ENCODE measurements around the gene SLX4. TPM values are rescaled to one million over a fixed set of nuclear protein-coding genes. Genes with fewer than 3 reads are reported as not detected.

Gene SLX4
- total RNA-seq, 1 donor from 2014 or later: 13.0 TPM

DNA sequence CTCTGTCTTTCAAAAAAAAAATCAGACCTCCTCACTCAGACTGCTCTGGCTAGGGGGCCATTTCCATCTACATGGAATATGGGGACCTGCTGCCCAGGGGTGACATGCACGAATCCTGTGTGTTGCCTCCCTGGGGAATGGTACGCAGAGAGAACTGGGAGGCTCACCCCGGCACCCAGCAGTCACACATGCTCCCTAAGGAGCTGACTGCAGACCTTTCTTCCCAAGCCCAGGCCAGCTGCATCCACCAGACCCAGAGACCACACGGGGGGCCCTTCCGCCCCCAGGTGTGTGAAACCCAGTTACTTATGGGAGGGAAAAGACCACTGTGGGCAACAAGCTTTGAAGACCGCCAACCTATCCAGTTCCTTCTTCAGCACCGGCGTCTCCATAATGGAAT lies 27.0 kb downstream of the SLX4 start:
- no peak for ATAC-seq (ENCODE audit: low read depth)
- intact Hi-C loops (cut with micrococcal nuclease): no loop called here
- H3K36me3 Mint-ChIP-seq (ENCODE audit: low read depth): peaks cover 19% of the 10 kb centered on the region
- TF ChIP-seq, protein P1, sequence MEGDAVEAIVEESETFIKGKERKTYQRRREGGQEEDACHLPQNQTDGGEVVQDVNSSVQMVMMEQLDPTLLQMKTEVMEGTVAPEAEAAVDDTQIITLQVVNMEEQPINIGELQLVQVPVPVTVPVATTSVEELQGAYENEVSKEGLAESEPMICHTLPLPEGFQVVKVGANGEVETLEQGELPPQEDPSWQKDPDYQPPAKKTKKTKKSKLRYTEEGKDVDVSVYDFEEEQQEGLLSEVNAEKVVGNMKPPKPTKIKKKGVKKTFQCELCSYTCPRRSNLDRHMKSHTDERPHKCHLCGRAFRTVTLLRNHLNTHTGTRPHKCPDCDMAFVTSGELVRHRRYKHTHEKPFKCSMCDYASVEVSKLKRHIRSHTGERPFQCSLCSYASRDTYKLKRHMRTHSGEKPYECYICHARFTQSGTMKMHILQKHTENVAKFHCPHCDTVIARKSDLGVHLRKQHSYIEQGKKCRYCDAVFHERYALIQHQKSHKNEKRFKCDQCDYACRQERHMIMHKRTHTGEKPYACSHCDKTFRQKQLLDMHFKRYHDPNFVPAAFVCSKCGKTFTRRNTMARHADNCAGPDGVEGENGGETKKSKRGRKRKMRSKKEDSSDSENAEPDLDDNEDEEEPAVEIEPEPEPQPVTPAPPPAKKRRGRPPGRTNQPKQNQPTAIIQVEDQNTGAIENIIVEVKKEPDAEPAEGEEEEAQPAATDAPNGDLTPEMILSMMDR (IDR thresholded peaks at IDR 0.05): no peak
- no peak overlapping the region for H3K27ac Mint-ChIP-seq
- no peaks in the 10 kb centered on the region for H3K9me3 Mint-ChIP-seq
- H3K4me3 Mint-ChIP-seq: no peak overlapping the region
- ChIA-PET CTCF (no interaction called here), POLR2A (no interaction called here)
- H3K27me3 Mint-ChIP-seq: no peaks in the 10 kb centered on the region
- peaks cover 37% of the 10 kb centered on the region for H3K4me1 Mint-ChIP-seq
- DNase-seq: no peak

DNA sequence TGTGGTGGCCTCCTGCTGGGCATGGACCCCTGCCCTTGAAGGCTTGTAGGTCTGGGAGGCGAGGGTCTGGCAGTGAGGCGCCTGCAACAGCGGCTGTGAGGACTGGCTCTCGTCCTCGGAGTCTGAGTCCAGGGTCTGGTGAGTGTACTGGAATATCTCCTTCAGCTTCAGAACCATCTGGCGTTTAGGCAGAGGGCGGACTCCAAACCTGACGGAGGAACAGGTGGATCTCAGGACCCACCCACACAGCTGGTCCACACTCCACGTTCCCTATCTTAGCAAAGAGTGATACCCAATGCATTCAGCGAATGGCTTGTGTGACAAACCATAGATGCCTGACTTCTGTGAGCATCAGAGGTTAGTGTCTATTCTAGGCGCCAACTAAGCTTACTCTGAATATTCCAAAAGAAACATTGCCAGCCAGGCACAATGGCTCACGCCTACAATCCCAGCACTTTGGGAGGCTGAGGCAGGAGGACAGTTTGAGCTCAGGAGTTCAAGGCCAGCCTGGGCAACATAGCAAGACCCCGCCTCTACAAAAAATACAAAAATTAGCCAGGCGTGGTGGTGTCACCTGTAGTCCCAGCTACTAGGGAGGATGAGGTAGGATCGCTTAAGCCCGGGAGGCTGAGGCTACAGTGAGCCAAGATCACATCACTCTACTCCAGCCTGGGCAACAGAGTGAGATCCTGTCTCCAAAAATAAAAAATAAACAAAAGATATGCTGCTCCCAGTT lies 27.9 kb downstream of the SLX4 start:
- POLR2A ChIA-PET: interaction anchor here (0.6 kb wide), 1 partner anchor 558 kb away, joined by 10 read pairs; no protein-coding TSS in a partner anchor
- no peaks in the 10 kb centered on the region for H3K27me3 Mint-ChIP-seq
- TF ChIP-seq, protein P1 (IDR thresholded peaks at IDR 0.05): no peak
- H3K27ac Mint-ChIP-seq: no peak overlapping the region
- CTCF ChIA-PET: no interaction called here
- no peak overlapping the region for H3K4me3 Mint-ChIP-seq
- DNase-seq (no peak), ATAC-seq (ENCODE audit: low read depth) (no peak)
- H3K36me3 Mint-ChIP-seq (ENCODE audit: low read depth): peaks cover 19% of the 10 kb centered on the region
- H3K4me1 Mint-ChIP-seq: peaks cover 46% of the 10 kb centered on the region
- intact Hi-C loops (cut with micrococcal nuclease): no loop called here
- H3K9me3 Mint-ChIP-seq: no peaks in the 10 kb centered on the region

DNA sequence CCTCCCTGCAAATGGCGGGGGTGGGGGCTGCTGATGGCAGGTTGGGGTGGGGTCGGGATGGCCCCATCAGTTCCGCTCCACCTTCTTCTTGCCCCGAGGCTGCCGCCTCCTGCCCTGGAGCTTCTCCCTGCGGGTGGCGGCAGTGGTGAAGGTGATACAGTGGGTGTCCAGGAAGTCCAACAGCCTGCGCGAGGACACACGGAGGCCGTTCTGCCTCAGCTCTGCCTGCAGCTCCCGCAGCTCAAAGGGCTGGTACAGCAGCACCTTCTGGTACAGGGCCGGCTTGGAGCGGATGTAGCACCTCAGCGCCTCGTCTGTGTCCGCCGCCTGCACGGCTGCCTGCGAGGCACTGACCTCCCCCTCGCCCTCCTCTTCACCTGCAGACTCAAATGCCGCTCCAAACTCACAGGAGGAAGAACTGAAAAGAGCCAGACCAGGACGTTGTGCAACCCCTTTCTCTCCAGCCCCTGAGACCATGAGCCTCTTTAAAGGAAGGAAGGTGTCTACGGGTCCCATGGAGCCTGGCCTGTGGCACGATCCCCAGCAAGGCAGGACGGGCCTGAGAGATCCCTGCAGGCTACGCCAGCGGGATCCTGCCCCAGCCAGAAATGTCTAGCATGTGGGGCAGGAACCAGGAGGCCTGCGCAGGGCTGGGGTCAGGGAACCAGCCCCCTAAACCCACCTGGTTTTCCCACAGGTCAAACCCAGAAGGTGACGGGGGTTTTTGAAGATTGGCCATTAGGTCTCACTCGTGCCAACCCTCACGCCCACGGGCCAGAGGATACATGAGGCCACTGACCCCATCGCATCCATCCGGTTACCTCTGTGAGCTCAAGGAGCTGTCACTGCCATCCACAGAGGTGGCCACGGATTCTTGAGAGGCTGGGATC lies 28.9 kb downstream of the SLX4 start:
- Mint-ChIP-seq H3K27ac (no peak overlapping the region), H3K4me3 (no peak overlapping the region), H3K27me3 (no peaks in the 10 kb centered on the region), H3K36me3 (ENCODE audit: low read depth) (peaks cover 19% of the 10 kb centered on the region), H3K9me3 (no peaks in the 10 kb centered on the region), H3K4me1 (peaks cover 44% of the 10 kb centered on the region)
- ChIA-PET CTCF (no interaction called here), POLR2A (interaction anchor here (0.6 kb wide), 1 partner anchor 558 kb away, joined by 10 read pairs; no protein-coding TSS in a partner anchor)
- TF ChIP-seq, protein P1 (IDR thresholded peaks at IDR 0.05): no peak
- ATAC-seq (ENCODE audit: low read depth) (no peak), DNase-seq (no peak)
- intact Hi-C loops (cut with micrococcal nuclease): no loop called here

DNA sequence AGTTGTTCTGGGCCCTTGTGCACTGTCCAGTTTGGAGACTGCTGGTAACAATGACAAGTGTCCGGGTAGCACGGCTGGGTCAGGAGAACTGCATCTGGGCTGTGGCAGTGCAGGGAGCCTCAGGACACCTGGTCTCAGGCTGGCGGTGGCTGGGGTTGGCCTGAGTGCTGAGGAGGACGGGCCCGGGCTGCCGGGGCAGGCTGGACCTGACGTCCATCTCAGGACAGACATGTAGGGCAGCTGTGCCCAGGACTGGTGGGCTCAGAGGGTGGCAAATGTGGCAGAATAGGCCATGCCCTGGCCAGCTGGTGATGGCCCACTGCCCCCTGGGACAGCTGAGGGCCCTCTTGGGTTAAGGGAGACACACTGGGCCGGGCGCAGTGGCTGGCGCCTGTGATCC lies 30.0 kb downstream of the SLX4 start:
- CTCF ChIA-PET: interaction anchor here (1.3 kb wide), 1 partner anchor 31 kb away, joined by 3 read pairs; no protein-coding TSS in a partner anchor
- Mint-ChIP-seq H3K27me3 (no peaks in the 10 kb centered on the region), H3K4me3 (no peak overlapping the region), H3K9me3 (no peaks in the 10 kb centered on the region), H3K27ac (no peak overlapping the region), H3K4me1 (peaks cover 46% of the 10 kb centered on the region), H3K36me3 (ENCODE audit: low read depth) (peaks cover 22% of the 10 kb centered on the region)
- TF ChIP-seq, protein P1 (IDR thresholded peaks at IDR 0.05): no peak
- intact Hi-C loops (cut with micrococcal nuclease): no loop called here
- DNase-seq: no peak
- POLR2A ChIA-PET: no interaction called here
- no peak for ATAC-seq (ENCODE audit: low read depth)

DNA sequence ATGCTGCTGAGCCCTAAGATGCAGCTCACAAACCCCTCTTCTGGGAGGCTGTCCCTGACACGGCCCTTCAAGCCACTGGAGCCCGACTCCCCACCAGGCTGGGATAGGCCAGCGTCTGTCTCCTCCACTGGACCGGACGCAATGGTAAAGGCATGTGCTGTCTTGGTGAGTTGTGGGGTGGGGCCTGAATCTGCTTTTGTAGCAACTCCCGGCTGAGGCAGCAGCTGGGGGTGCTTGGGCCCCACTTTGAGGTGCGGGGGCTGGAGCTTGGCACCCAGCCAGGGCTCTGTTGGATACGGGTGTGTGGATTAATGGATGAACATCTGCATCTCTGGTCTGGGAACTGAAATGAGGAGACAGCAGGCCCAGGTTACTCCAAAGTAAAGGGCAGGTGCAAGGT lies 30.7 kb downstream of the SLX4 start:
- Mint-ChIP-seq H3K4me1 (peaks cover 47% of the 10 kb centered on the region), H3K4me3 (peak overlapping the region; percentile 46), H3K27ac (peak overlapping the region; percentile 92), H3K9me3 (no peaks in the 10 kb centered on the region), H3K27me3 (no peaks in the 10 kb centered on the region), H3K36me3 (ENCODE audit: low read depth) (peaks cover 22% of the 10 kb centered on the region)
- ChIA-PET CTCF (interaction anchor here (1.3 kb wide), 1 partner anchor 32 kb away, joined by 3 read pairs; no protein-coding TSS in a partner anchor), POLR2A (no interaction called here)
- ATAC-seq (ENCODE audit: low read depth) (no peak), DNase-seq (no peak)
- TF ChIP-seq, protein P1 (IDR thresholded peaks at IDR 0.05): no peak
- intact Hi-C loops (cut with micrococcal nuclease): no loop called here

Data from activated B cell treated with CpG ODN at 0.5 μM for 24 hours (primary cell).